ENCODE data around the gene CUX1.

GRCh38 chr7:102096012-102096332, 278.5 kb downstream of the CUX1 start:
- TF ChIP-seq EZH2 (IDR thresholded peaks at IDR 0.05; ENCODE audit: low read length, unreplicated experiment) (no peak), EZH2phosphoT487 (IDR thresholded peaks at IDR 0.05; ENCODE audit: borderline replicate concordance, low read length) (no peak)
- TF ChIP-seq, protein P1, sequence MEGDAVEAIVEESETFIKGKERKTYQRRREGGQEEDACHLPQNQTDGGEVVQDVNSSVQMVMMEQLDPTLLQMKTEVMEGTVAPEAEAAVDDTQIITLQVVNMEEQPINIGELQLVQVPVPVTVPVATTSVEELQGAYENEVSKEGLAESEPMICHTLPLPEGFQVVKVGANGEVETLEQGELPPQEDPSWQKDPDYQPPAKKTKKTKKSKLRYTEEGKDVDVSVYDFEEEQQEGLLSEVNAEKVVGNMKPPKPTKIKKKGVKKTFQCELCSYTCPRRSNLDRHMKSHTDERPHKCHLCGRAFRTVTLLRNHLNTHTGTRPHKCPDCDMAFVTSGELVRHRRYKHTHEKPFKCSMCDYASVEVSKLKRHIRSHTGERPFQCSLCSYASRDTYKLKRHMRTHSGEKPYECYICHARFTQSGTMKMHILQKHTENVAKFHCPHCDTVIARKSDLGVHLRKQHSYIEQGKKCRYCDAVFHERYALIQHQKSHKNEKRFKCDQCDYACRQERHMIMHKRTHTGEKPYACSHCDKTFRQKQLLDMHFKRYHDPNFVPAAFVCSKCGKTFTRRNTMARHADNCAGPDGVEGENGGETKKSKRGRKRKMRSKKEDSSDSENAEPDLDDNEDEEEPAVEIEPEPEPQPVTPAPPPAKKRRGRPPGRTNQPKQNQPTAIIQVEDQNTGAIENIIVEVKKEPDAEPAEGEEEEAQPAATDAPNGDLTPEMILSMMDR (conservative IDR thresholded peaks at IDR 0.05; ENCODE audit: low read depth, low read length): no peak
